ENCODE results near the gene OTOA.
"Not testable (repeated sequence)": the region's sequence is repeated elsewhere in the genome, so short reads cannot be mapped to it uniquely, and the experiment has no call there.

OTOA gene

DNA sequence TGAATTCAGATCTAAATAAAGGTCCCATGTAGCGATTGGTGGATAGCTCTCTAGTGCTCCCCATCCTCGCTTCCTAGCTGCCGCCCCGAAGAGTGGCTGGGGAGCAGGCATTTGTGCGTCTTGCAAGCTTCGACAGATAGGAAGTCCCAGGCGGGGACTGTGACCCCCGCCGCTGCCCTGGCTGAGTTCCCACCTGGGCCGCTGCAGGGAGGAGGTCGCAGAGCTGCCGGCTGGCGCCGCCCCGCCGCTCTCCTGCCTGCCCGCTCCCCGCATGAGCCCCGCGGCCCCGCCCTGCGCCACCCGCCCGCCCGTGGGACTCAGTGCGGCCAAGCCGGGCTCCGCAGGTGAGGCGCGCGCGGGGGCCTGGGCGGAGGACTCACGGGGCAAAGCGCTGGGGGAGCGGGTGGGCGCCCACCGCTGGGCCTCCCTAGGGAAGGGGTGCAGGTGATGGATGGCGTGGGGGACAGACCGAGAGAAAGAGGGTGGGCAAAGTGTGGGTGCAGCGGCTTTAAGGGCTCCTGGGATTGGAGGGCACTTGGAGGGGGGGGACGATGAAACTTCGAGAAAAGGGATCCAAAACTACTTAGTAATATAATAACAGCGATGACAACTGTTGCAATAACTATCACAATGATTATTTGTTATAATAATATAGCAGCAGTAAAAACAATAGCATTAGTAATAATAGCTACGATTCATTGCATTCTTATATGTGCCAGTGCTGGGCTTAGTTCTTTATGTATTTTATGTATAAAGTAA lies at the start of gene OTOA:
Gene OTOA (plus strand): TSS at position 80 of the 759 bp plus-strand sequence. CDS start 14,547 bp downstream, outside the sequence.
- no peak for DNase-seq (ENCODE audit: extremely low read depth in 1 of 2, low read depth in 1 of 2)

GRCh38 chr16:21614896-21615295 lies 48.9 kb upstream of the OTOA start:
- no peak for DNase-seq (ENCODE audit: extremely low read depth in 1 of 2, low read depth in 1 of 2)

GRCh38 chr16:21617607-21618006 lies 46.2 kb upstream of the OTOA start:
- no peak for DNase-seq (ENCODE audit: extremely low read depth in 1 of 2, low read depth in 1 of 2)

GRCh38 chr16:21618281-21618680 lies 45.5 kb upstream of the OTOA start:
- DNase-seq (ENCODE audit: extremely low read depth in 1 of 2, low read depth in 1 of 2), result no peak

GRCh38 chr16:21619765-21620425 lies 43.9 kb upstream of the OTOA start:
- DNase-seq (ENCODE audit: extremely low read depth in 1 of 2, low read depth in 1 of 2), result no peak

DNA sequence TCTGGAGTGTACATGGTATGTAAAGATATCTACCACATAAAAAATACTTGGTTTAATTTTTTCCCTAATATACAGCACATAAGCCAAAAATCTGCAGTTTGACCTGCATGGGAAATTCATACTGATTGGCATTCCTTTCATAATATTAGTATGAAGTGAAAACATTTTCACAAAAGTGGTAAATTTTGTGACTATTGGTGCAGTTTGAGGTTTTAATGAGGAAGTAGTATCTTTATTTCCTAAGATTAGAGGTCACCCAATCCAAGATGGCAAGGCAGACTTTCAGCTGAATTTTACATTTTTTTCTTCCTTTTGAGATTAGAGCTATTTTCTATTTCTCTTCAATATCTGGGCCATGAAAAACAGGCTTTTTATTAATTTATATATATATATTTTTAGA lies 43.2 kb upstream of the OTOA start:
- DNase-seq (ENCODE audit: extremely low read depth in 1 of 2, low read depth in 1 of 2), result no peak

- DNase-seq (ENCODE audit: extremely low read depth in 1 of 2, low read depth in 1 of 2), result no peak
Observed at GRCh38 chr16:21622545-21622944, 41.2 kb upstream of the OTOA start.

DNA sequence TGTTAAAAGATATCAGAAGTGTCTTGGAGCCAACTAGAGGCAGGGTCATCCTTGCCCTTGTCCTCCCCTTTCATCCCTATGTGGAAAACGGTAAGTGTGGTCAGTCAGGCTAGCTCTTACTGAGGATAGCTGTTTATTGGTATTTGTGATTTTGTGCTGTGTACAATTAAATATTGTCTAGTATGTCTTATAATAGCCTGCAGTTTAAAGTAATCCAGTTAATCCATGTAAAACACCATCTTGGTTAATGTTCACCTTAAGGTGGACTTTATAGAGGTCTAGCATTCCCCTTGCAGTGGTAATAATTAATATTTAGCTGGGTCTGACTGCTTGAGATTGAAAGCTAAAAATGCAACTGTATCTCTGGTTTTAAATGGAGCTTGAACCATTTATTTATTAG lies 38.7 kb upstream of the OTOA start:
- DNase-seq (ENCODE audit: extremely low read depth in 1 of 2, low read depth in 1 of 2), result no peak

DNA sequence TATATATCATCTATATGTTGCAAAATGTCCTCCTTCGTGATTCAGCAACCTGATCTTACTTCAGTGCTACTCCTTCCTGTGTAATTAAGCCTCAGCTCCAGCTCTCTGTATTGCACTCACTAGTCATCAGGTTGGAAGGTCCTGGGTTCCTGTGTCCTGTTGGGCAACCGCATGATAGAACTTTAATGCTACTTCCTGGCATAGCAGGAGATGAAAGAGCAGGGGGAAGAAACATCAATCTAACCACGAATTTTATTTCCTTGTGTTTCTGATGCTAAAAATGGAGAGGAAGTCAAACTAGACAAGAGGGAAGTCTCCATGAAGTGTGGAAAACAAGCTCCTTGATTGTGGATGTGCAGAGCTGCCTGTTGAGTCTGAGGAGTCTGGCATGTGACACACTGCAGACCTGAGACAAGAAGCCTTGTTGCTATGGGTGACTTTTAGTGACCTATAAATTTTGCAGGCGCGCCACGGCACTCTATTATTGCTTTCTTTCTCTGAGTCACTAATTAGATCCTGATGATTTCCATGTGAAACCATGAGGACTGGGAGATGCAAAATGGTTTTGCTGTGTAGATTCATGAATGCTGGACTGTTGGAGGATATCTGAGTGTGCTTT lies 37.0 kb upstream of the OTOA start:
- no peak for DNase-seq (ENCODE audit: extremely low read depth in 1 of 2, low read depth in 1 of 2)

- no peak for DNase-seq (ENCODE audit: extremely low read depth in 1 of 2, low read depth in 1 of 2)
Observed at GRCh38 chr16:21628121-21628726, 35.5 kb upstream of the OTOA start.

DNA sequence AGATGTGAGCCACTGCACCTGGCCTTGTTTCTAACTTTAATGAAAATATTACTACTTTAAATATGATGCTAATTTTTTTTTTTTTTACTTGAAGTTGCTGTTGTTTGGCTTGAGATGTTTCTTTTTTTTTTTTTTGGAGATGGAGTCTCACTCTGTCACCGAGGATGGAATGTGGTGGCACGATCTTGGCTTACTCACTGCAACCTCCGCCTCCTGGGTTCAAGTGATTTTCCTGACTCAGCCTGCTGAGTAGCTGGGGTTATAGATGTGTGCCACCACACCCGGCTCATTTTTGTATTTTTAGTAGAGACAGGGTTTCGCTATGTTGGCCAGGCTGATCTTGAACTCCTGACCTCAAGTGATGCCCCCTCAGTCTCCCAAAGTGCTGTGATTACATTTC lies 35.0 kb upstream of the OTOA start:
- no peak for DNase-seq (ENCODE audit: extremely low read depth in 1 of 2, low read depth in 1 of 2)

- DNase-seq (ENCODE audit: extremely low read depth in 1 of 2, low read depth in 1 of 2), result not testable (repeated sequence)
Observed at GRCh38 chr16:21629616-21630539, 33.9 kb upstream of the OTOA start.

- not testable (repeated sequence) for DNase-seq (ENCODE audit: extremely low read depth in 1 of 2, low read depth in 1 of 2)
Observed at GRCh38 chr16:21630866-21631265, 32.9 kb upstream of the OTOA start.

DNA sequence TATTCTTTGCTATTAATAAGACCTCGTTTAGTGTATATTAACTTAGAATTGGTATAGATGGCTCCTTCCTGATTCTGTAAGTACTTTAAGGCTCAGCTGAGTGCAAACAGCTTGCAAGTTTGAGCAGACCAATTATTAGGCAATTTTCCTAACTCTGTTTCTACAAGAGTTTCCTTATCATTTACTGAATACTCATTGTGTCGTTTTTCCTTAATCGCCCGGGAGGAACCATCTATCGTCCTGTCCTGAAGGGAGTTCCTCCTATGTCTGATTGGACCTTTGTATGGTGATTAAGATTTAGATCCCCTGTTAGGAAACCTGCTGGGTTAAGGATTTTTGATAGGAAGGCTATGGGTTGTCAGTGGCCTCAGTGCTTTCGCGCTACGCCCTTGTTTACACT lies 32.4 kb upstream of the OTOA start:
- DNase-seq (ENCODE audit: extremely low read depth in 1 of 2, low read depth in 1 of 2), result not testable (repeated sequence)

DNA sequence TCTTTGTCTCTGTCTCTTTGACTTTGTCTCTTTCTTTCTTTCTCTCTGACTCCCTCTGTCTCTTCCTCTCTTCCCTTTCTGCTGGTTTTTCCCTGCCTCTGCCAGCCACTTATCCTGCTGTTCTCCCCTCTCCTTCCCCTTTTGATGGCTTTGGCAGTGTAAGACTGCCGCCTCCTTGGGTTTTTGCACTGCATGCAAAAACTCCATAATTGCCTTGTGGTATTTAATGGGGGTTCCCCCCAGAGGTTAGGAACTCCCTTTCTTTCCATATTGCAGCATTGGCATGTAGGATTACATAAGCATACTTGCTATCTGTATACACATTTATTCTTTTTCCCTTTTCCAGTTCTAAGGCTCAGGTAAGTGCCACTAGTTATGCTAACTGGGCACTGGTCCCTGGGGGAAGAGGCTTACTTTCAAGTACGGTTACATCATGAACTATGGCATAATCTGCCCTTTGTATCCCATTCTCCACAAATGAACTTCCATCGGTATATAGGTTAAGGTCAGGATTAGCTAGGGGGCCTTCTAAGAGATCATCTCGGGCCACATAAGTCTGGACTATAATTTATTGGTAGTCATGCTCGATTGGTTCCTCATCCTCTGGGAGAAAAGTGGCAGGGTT lies 31.7 kb upstream of the OTOA start:
- not testable (repeated sequence) for DNase-seq (ENCODE audit: extremely low read depth in 1 of 2, low read depth in 1 of 2)

DNA sequence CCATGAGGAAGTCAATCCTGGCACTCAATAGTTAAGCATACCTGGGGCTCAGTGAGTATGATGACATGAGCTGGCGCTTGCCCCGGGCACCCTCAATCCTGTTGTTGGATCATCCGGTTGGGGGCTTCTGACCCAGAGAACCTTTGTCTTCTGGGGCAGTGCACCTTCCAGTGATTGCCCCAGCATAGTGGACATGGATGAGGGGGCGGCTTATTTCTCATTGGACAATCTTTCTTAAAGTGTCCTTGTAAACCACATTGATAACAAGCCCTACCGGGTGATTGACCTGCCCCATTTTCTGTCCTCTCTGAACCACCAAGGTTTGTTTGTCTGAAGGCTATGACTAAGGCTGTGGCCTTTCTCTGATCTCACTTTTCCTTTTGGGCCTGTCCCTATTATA lies 29.6 kb upstream of the OTOA start:
- no peak for DNase-seq (ENCODE audit: extremely low read depth in 1 of 2, low read depth in 1 of 2)

DNA sequence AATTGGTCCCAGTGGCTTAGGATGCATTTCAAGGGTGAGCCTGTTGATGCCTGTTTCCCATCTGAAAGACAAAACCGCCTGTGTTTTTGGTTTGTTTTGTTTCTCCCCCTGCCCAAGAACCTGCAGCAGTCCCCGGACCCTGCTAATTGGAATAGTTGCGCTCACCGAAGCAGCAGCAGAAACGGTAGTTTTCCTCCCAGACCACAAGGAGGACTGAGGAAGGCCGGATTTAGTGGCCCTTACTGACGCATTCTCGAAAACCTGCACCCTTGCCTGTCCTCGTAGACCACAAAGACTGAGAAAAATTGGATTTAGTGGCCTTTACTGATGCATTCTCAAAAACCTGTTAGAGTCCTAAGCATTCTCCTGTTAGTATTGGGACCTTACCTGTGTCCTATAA lies 28.1 kb upstream of the OTOA start:
- not testable (repeated sequence) for DNase-seq (ENCODE audit: extremely low read depth in 1 of 2, low read depth in 1 of 2)

DNA sequence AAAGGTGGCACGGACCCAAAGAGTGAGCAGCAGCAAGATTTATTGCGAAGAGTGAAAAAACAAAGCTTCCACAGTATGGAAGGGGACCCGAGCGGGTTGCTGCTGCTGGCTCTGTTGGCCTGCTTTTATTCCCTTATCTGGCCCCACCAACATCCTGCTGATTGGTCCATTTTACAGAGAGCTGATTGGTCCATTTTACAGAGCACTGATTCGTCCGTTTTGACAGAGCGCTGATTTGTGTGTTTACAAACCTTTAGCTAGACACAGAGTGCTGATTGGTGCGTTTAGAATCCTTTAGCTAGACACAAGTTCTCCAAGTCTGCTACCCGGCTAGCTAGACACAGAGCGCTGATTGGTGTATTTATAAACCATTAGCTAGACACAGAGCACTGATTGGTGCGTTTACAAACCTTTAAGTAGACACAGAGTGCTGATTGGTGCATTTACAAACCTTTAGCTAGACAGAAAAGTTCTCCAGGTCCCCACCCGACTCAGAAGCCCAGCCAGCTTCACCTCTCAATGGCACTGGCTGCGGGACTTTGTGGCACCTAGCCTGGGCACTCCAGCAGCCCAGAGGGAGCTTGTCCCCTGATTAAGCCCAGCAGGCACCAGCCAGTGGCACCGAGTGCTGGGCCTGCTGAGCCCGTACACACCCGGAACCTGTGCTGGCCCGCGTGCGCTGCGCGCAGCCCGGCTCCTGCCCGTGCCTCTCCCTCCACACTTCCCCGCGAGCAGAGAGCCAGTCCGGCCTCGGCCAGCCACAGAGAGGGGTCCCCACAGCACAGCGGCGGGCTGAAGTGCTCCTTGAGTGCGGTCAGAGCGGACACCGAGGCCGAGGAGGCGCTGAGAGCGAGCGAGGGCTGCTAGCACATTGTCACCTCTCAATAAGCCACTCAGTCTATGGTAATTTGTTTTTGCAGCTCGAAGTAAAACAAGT lies 26.5 kb upstream of the OTOA start:
- no peak for DNase-seq (ENCODE audit: extremely low read depth in 1 of 2, low read depth in 1 of 2)

GRCh38 chr16:21638573-21638975 lies 25.2 kb upstream of the OTOA start:
- no peak for DNase-seq (ENCODE audit: extremely low read depth in 1 of 2, low read depth in 1 of 2)

Measured in activated CD8-positive, alpha-beta memory T cell treated with anti-CD3 and anti-CD28 coated beads for 1 hour (primary cell).